ENCODE measurements around the gene CRYBG3.

CRYBG3 gene

DNA sequence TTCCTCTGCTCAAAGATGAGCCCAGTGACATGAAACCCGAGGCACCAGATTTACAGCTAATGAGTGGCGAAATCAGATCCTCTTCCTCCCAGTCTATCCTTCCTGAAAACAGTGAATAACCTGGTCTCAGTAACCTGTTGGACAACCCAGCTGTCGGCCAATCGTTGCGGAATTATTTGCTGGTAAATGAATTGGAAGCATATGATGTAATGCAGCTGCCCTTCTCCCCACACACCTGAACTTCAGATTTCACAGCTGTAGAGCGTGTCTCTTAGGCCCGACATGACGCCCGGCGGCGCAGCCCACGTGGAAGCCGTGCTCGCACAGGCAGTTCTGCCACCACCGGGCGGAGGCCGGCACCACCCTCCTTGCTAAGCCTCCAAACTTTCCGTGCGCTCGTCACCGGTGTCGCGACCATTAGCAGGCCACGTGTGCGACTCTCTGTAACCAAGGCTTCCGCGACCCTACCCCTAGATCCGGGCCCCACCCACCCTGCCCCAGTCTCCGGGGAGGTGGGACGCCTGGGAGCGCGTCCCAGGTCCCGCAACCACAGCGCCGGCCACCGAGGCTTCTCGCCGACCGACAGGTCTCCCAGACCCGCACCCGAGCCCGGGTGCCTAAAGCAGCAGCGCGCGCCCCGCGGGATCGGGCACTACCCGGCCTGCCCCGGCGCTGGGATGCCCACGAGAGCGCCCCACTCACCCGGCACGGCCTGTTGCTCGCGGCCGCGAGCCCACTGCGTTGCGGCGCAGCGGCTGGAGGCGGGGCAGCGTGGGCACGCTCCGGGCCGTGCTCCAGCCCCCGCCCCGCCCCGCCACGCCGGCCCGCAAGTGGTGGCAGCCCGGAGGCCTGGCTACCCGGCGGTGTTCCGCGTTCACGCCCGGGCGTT lies 150.1 kb downstream of the CRYBG3 start, which contains the start of gene RIOX2:
TSS of gene RIOX2 (minus strand) at position 753 of the 889 bp plus-strand sequence. CDS start 4,838 bp downstream, outside the sequence.
- peak in 52 of 56 donors; percentile 14 to 85 (median 60) for DNase-seq

DNA sequence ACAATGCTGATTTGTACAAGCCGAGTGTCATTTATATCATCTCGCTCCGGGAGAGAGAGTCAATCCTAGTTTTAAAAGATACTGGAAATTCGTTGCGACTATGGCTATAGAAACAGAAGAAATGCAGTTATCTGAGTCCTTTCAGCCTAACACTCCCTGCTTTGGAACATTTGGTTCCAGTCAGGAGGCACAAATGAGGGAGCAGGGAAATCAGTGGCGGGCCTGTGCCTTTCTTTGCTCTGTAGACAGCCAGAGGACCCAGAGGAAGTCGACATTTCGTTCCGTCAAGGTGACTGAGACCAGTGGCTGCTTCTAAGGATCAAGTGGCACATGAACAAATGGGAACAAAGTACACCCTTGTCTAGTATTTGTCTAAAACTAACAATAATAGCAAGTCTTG lies 151.2 kb downstream of the CRYBG3 start:
- DNase-seq = no peak

DNA sequence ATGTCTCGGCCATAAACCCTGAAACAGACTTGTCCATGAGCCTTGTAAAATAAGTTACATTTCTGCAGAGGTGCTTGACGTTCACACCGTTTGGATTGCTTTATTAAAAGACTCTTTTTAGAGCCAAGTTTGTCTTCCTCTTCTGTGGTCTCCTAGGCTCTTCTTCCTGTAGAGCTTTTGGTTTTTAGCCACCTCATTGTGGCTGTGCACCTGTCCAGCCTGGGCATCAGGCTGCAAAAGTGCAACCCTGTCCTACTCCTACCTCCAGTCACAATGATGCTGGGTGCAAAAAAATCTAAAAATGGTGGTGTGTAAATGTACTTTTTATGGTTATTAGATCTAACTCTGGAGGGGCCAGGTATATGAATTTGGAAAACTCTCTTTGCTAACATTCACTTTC lies 153.2 kb downstream of the CRYBG3 start:
- DNase-seq = no peak

DNA sequence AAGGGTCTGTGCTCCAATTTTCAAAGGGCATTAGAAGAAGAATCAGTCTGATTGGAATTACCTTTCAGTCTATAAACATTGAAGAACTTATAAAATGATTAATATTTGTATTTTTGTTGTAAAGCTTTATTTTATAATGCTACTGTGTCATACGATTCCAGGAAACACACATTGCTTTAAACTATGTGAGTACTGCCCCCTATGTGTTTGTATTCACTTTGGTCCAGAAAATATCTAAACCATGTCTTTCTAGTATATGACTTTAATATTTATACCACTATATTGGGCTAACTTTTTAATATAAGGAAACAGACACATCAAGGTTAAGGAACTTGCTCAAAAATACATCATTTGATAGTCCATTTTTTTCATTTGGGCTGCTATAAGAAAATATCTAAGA lies 153.7 kb downstream of the CRYBG3 start:
- no peak for DNase-seq

DNA sequence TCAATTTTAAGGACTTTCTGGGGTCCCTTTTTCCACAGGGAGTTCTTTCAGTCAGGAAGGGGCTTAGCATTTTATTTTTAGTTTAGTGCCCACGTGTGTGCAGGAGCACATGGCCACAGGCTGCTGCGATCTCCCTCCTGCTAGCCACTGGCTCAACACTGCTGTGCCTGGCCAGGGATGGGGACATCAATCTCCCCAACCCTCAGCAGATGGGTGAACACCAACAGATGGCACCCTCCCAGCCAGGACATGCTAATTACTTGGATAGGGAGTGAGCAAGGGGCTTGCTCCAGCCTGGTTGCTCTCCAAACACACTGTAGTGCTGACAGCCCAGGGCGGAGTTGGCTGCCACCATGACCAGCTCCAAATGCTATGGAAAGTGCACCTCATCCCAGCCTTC lies 157.8 kb downstream of the CRYBG3 start:
- DNase-seq = no peak

GRCh38 chr3:97981886-97982285 lies 160.1 kb downstream of the CRYBG3 start:
- no peak for DNase-seq

GRCh38 chr3:97983933-97984491 lies 162.2 kb downstream of the CRYBG3 start:
- DNase-seq = peak in 2 of 56 donors; percentile 4 to 16

GRCh38 chr3:97987306-97987705 lies 165.5 kb downstream of the CRYBG3 start:
- DNase-seq = no peak

- DNase-seq = no peak
Measured at GRCh38 chr3:97988784-97989568, 167.2 kb downstream of the CRYBG3 start.

DNA sequence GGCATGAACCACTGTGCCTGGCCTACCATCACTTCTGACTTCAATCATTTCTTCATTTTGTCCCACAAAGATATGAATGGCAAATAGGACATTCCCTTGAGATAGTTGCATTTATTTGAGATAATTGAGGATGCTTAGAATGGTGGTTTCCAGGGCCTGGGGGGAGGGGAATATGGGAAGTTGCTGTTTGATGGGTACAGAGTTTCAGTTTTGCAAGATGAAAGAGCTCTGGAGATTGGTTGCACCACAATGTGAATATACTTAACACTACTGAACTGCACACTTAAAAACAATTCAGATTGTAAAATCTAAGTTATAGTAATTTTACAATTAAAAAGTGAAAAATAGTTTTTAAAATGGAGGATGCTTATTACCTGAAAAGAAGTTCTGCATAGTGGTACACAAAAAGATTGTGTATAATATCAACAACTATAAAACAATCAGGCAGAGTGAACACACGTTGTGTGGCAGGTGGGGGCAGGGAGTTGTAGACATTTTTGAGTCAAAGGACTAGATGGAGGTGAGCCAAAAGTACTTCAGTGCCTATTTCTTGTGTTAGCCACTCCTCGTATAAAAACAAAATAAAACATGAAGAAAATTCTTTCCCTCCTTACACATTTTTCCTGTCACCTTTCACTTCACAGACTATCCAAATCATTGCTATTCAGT lies 168.9 kb downstream of the CRYBG3 start:
- no peak for DNase-seq

- DNase-seq = peak in 3 of 56 donors; percentile 1 to 4 (median 2)
Measured at GRCh38 chr3:97991293-97991682, 169.5 kb downstream of the CRYBG3 start.

GRCh38 chr3:97992547-97993173 lies 170.8 kb downstream of the CRYBG3 start:
- no peak for DNase-seq

- DNase-seq = no peak
Measured at GRCh38 chr3:97993526-97993925, 171.7 kb downstream of the CRYBG3 start.

DNA sequence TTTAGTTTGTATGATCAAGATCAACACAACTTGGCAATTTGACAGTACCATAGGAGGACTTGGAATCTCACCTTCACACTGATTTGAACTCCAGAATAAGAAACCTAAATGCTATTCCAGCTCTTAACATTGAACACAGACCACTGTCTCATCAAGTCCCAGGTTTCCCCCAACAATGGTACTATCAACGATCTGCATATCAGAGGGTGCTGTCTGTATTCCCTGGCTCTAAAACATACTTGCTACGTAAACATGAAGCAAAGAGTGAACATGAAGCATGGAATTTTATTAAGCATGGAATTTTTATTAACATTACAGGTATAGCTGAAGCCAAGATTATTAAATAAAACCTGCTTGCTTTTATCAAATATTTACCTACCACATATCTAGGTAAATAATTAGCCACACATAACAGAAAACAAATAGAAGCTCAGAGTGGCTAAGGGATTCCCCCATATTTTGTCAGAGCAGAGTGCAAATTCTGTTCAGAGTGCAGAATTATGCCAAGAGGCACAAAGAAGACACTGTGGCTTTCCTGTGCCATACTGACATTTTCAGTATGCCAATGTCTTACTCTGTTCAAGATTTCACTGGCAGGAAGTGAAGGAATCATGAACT lies 172.6 kb downstream of the CRYBG3 start:
- no peak for DNase-seq

Data from amygdala (tissue), 56 donors.